DND-41 (cell line): ENCODE measurements around the gene RAD9B.
"Not testable (repeated sequence)": the region's sequence is repeated elsewhere in the genome, so short reads cannot be mapped to it uniquely, and the experiment has no call there.

Source experiments
- ATAC-seq: fragments of 200-7000 bp; cut with Tn5 transposase; 3 replicates; pipeline ENCODE4 v1.9.1; 2021; ENCODE audit warnings: low read depth; ENCODE audit not compliant: insufficient read depth
- DNase-seq: peaks from one replicate; pipeline ENCODE4 v3.0.0-alpha.2; 2020
- H2AFZ ChIP-seq: 2 replicates; pipeline ENCODE4 v1.6.0; 2012; ENCODE audit warnings: low read depth, low read length
- H3K27ac ChIP-seq: 2 replicates; pipeline ENCODE4 v1.5.1; 2012; ENCODE audit warnings: low read length, inconsistent platforms
- H3K27me3 ChIP-seq: fragments of 200-600 bp; sonication (generic); 2 replicates; pipeline ENCODE4 v1.6.0; 2012; ENCODE audit warnings: low read length, mild to moderate bottlenecking, inconsistent platforms; ENCODE audit not compliant: insufficient read depth, poor library complexity
- H3K36me3 ChIP-seq: 2 replicates; pipeline ENCODE4 v1.5.1; 2012; ENCODE audit warnings: low read length, inconsistent platforms; ENCODE audit not compliant: insufficient read depth
- H3K4me1 ChIP-seq: 2 replicates; pipeline ENCODE4 v1.5.1; 2012; ENCODE audit warnings: mild to moderate bottlenecking, low read length; ENCODE audit not compliant: insufficient read depth
- H3K4me2 ChIP-seq: 2 replicates; pipeline ENCODE4 v1.6.0; 2012; ENCODE audit warnings: mild to moderate bottlenecking, moderate library complexity, low read length, inconsistent platforms; ENCODE audit not compliant: insufficient read depth
- H3K4me3 ChIP-seq, 2 experiments: fragments of 200-600 bp in 1 of 2; shearing (Covaris generic) in 1 of 2; 2 replicates each; pipeline ENCODE4 v1.5.1; 2012 to 2016; ENCODE audit warnings: inconsistent platforms in 2 of 2, low read length in 2 of 2, mild to moderate bottlenecking in 2 of 2, low read depth in 1 of 2, moderate library complexity in 1 of 2
- H3K79me2 ChIP-seq: 2 replicates; pipeline ENCODE4 v1.6.0; 2012; ENCODE audit warnings: low read length, inconsistent platforms; ENCODE audit not compliant: insufficient read depth
- H3K9ac ChIP-seq: 2 replicates; pipeline ENCODE4 v1.6.0; 2012; ENCODE audit warnings: low read depth, mild to moderate bottlenecking, inconsistent platforms, low read length, moderate library complexity
- H3K9me3 ChIP-seq: 2 replicates; pipeline ENCODE4 v1.5.1; 2012; ENCODE audit warnings: low read length, moderate library complexity, mild to moderate bottlenecking, inconsistent platforms; ENCODE audit not compliant: insufficient read depth, severe bottlenecking
- H4K20me1 ChIP-seq: 2 replicates; pipeline ENCODE4 v1.6.0; 2012; ENCODE audit warnings: low read length; ENCODE audit not compliant: insufficient read depth
- EZH2 ChIP-seq: IDR thresholded peaks from 3 replicates; pipeline ENCODE4 v1.6.1; 2012; ENCODE audit warnings: borderline replicate concordance, low read depth, mild to moderate bottlenecking, moderate library complexity, low read length, inconsistent platforms; ENCODE audit not compliant: severe bottlenecking
- TF ChIP-seq, protein P1 (sequence below): IDR thresholded peaks from 2 replicates; pipeline ENCODE4 v1.5.1; 2012; ENCODE audit warnings: borderline replicate concordance, low read length, moderate library complexity, mild to moderate bottlenecking; ENCODE audit not compliant: poor library complexity, severe bottlenecking; ENCODE audit errors: extremely low read depth

The RAD9B gene

DNA sequence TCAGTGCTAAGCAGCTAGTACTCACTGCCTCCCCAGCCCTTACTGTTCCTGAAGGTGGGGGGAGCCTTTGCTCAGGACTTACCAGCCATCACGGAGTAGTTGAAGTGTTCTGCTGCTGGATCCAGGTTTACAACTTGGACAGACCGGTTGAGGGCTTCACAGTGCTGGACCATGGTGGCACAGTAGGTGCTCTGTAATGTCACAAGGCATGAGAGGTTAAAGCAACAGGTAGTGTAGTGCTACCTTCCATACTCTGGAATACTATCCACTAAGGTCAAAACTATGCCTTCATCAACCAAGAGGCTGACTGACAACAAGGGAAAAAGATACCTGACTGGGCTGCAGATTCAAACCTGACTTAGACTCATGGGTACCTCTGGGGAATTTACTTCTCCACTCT, 37.1 kb upstream of the RAD9B start:
- H3K79me2 ChIP-seq, result peaks cover 70% of the 10 kb centered on the region
- ATAC-seq, result no peak
- no peak overlapping the region for H3K4me2 ChIP-seq

DNA sequence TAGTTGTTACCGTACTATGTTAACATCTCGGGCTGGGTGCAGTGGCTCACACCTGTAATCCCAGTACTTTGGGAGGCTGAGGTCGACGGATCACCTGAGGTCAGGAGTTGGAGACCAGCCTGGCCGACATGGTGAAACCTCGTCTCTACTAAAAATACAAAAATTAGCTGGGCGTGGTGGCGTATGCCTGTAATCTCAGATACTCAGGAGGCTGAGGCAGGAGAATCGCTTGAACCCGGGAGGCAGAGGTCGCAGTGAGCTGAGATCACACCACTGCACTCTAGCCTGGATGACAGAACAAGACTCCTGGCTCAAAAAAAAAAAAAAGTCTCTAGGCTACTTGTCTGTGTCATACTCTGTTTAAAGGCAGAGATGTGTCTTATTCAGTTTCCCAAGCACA, 36.4 kb upstream of the RAD9B start:
- H4K20me1 ChIP-seq, DNase-seq, H3K9ac ChIP-seq, H3K9me3 ChIP-seq, H3K4me3 ChIP-seq, H2AFZ ChIP-seq, H3K27me3 ChIP-seq, ATAC-seq, H3K27ac ChIP-seq: not testable (repeated sequence)
- Histone ChIP-seq H3K4me2 (0 out of 2 replicates have a peak overlapping the region, but pooled peaks have one; percentile 73), H3K4me1 (peaks cover 38% of the 10 kb centered on the region), H3K79me2 (peaks cover 73% of the 10 kb centered on the region), H3K36me3 (peaks cover 34% of the 10 kb centered on the region)

More for the DNA sequence above, 37.1 kb upstream of the RAD9B start:
- Histone ChIP-seq H3K9ac (no peak overlapping the region), H3K4me1 (peaks cover 31% of the 10 kb centered on the region), H3K36me3 (peaks cover 40% of the 10 kb centered on the region), H3K27me3 (no peaks in the 10 kb centered on the region), H3K9me3 (no peaks in the 10 kb centered on the region), H4K20me1 (peaks cover 7% of the 10 kb centered on the region; the same call in 1 of the 2 replicates), H3K27ac (no peak overlapping the region), H2AFZ (no peak overlapping the region), H3K4me3 (no peak overlapping the region)
- no peak for DNase-seq
- TF ChIP-seq, protein P1, sequence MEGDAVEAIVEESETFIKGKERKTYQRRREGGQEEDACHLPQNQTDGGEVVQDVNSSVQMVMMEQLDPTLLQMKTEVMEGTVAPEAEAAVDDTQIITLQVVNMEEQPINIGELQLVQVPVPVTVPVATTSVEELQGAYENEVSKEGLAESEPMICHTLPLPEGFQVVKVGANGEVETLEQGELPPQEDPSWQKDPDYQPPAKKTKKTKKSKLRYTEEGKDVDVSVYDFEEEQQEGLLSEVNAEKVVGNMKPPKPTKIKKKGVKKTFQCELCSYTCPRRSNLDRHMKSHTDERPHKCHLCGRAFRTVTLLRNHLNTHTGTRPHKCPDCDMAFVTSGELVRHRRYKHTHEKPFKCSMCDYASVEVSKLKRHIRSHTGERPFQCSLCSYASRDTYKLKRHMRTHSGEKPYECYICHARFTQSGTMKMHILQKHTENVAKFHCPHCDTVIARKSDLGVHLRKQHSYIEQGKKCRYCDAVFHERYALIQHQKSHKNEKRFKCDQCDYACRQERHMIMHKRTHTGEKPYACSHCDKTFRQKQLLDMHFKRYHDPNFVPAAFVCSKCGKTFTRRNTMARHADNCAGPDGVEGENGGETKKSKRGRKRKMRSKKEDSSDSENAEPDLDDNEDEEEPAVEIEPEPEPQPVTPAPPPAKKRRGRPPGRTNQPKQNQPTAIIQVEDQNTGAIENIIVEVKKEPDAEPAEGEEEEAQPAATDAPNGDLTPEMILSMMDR, result no peak
- TF ChIP-seq EZH2, result no peak

DNA sequence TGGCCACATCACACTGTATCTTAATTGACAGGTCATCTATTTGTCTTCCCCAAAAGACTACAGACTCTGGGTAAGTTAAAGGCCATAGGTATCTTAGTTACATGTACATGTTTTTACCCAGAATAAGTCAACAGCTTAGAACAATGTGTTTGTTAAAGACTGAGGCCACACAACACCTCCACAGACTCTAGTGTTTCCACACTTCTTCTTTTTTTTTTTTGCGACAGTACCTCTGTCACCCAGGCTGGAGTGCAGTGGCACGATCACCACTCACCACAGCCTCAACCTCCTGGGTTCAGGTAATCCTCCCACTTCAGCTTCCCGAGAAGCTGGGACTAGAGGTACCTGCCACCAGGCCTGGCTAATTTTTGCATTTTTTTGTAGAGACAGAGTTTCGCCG, 35.3 kb upstream of the RAD9B start:
- Histone ChIP-seq H2AFZ (no peak overlapping the region), H3K9ac (peak overlapping the region; percentile 87), H3K4me2 (peak overlapping the region; percentile 73), H3K27ac (peak overlapping the region; percentile 52; the same call in 1 of the 2 replicates), H3K4me3 (peak overlapping the region; percentile 61 to 77; a peak in 3 of 4 replicates), H3K27me3 (no peaks in the 10 kb centered on the region), H3K4me1 (peaks cover 42% of the 10 kb centered on the region), H3K9me3 (no peaks in the 10 kb centered on the region), H4K20me1 (peaks cover 7% of the 10 kb centered on the region; the same call in 1 of the 2 replicates), H3K36me3 (peaks cover 28% of the 10 kb centered on the region), H3K79me2 (peaks cover 78% of the 10 kb centered on the region)
- ATAC-seq (no peak), DNase-seq (no peak)
- no peak for TF ChIP-seq EZH2
- TF ChIP-seq, protein P1, result no peak

DNA sequence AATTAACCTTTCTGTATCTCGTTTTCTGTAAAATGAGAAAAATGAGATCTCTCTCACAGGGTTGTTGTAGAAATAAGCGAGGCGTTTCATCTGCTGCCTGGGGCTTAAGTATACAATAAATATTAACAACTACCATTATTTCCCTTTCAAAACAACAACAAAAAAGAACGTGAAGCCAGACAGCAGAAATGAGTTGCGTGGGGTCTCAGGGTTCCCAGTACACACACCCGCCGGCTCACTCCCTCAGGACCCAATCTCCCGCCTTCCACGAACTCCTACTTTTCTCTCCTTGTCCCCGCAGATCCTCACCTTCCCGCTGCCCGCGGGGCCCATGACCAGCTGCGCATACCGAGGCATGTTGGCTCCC, 34.3 kb upstream of the RAD9B start:
- Histone ChIP-seq H3K4me3 (peak overlapping the region; percentile 61 to 77), H2AFZ (peak overlapping the region; percentile 78), H3K9ac (peak overlapping the region; percentile 87), H3K4me2 (peak overlapping the region; percentile 73), H3K4me1 (peaks cover 42% of the 10 kb centered on the region), H3K9me3 (no peaks in the 10 kb centered on the region), H3K36me3 (peaks cover 22% of the 10 kb centered on the region), H4K20me1 (peaks cover 7% of the 10 kb centered on the region; the same call in 1 of the 2 replicates), H3K27ac (peak overlapping the region; percentile 64), H3K79me2 (peaks cover 81% of the 10 kb centered on the region), H3K27me3 (no peaks in the 10 kb centered on the region)
- no peak for TF ChIP-seq EZH2
- no peak for ATAC-seq
- no peak for DNase-seq
